ENCODE results near the gene IL5RA.

DNA sequence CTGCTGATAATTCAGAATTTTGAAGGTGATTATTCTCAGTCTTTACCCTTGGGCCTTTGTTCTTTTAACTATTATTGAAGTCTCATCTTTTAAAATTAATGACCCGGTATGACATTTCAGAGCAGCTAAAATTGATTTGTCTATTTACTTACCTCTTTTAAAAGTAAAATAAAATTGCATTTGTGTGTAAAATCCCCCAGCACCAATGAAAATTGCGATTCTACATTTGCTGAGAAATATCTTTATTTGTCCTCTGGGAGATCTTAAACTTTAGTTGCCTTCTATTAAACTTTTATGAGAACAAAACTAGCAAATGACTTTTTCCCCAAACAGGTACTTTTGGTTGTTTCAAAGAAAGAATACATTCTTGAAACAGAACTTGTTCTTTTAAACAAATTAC, 7.5 kb upstream of the IL5RA start:
- TF ChIP-seq, protein P1, sequence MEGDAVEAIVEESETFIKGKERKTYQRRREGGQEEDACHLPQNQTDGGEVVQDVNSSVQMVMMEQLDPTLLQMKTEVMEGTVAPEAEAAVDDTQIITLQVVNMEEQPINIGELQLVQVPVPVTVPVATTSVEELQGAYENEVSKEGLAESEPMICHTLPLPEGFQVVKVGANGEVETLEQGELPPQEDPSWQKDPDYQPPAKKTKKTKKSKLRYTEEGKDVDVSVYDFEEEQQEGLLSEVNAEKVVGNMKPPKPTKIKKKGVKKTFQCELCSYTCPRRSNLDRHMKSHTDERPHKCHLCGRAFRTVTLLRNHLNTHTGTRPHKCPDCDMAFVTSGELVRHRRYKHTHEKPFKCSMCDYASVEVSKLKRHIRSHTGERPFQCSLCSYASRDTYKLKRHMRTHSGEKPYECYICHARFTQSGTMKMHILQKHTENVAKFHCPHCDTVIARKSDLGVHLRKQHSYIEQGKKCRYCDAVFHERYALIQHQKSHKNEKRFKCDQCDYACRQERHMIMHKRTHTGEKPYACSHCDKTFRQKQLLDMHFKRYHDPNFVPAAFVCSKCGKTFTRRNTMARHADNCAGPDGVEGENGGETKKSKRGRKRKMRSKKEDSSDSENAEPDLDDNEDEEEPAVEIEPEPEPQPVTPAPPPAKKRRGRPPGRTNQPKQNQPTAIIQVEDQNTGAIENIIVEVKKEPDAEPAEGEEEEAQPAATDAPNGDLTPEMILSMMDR (IDR thresholded peaks at IDR 0.05; ENCODE audit: borderline replicate concordance, extremely low read depth, low read length, poor library complexity, severe bottlenecking): no peak
- no peak for TF ChIP-seq EZH2 (IDR thresholded peaks at IDR 0.05; ENCODE audit: borderline replicate concordance, low read depth, low read length, severe bottlenecking)

All from DND-41 (cell line).